SU-DHL-6 (cell line): ENCODE measurements around the gene RNF126.

Source experiments
- CTCF ChIP-seq: fragments of 200-600 bp; sonication (generic); IDR thresholded peaks from one replicate; pipeline ENCODE4 v1.5.1; 2017; ENCODE audit warnings: antibody characterized with exemption, mild to moderate bottlenecking, low read length, moderate library complexity; ENCODE audit not compliant: insufficient read depth, poor library complexity, severe bottlenecking
- EZH2phosphoT487 ChIP-seq: fragments of 200-600 bp; sonication (generic), shearing (Covaris generic); conservative IDR thresholded peaks from 2 replicates; pipeline ENCODE4 v1.6.1; 2018; ENCODE audit warnings: mild to moderate bottlenecking, antibody characterized with exemption, low read length, moderate library complexity, mixed read lengths

- TF ChIP-seq CTCF, result no peak
- no peak for TF ChIP-seq EZH2phosphoT487
Observed at GRCh38 chr19:623175-623916, 39.7 kb downstream of the RNF126 start.
